CD4-positive, alpha-beta T cell (primary cell): ENCODE data around the gene MS4A10. TPM values are rescaled to one million over a fixed set of nuclear protein-coding genes. Genes with fewer than 3 reads are reported as not detected.

Experiments used
- ATAC-seq: fragments of 200-7000 bp; cut with Tn5 transposase; one replicate; pipeline ENCODE4 v1.10.0; 2022; ENCODE audit warnings: mild to moderate bottlenecking; ENCODE audit not compliant: poor library complexity
- CTCF ChIA-PET: fragments of 350-600 bp; sonication (Branson Sonifier 250); formaldehyde crosslinking; loops from one replicate; lab custom pipeline; 2021; ENCODE audit warnings: antibody characterized with exemption, inconsistent platforms; lab: Charles Lee
- POLR2A ChIA-PET: fragments of 350-600 bp; sonication (Branson Sonifier 250); formaldehyde crosslinking; loops from one replicate; lab custom pipeline; 2021; ENCODE audit warnings: antibody characterized with exemption, inconsistent platforms; lab: Charles Lee
- DNase-seq, 14 experiments: peaks; one replicate each; pipeline ENCODE4 v3.0.0-alpha.2; 2013 to 2020; ENCODE audit warnings: mixed read lengths in 2 of 14
- H3K27ac ChIP-seq, 2 donors: one replicate each; pipeline versions ENCODE4 v1.5.1 to v1.7.0; 2013; ENCODE audit warnings: low read length in 2 of 2, low read depth in 1 of 2, mild to moderate bottlenecking in 1 of 2
- H3K27me3 ChIP-seq, 2 experiments: 1 replicate in 1 of 2; 2 replicates in 1 of 2; pipeline versions ENCODE4 v1.6.1 to v1.7.0; 2013; ENCODE audit warnings: low read length in 2 of 2, control low read depth in 1 of 2, mild to moderate bottlenecking in 1 of 2, moderate library complexity in 1 of 2; ENCODE audit not compliant: insufficient read depth in 2 of 2, control insufficient read depth in 1 of 2
- H3K36me3 ChIP-seq: one replicate; pipeline ENCODE4 v1.6.1; 2013; ENCODE audit warnings: low read length, control low read depth; ENCODE audit not compliant: insufficient read depth
- H3K4me1 ChIP-seq: one replicate; pipeline ENCODE4 v1.6.1; 2013; ENCODE audit warnings: low read length, control low read depth; ENCODE audit not compliant: insufficient read depth
- H3K4me3 ChIP-seq: one replicate; pipeline ENCODE4 v1.5.1; 2013; ENCODE audit warnings: mild to moderate bottlenecking, low read length, moderate library complexity
- H3K9me3 ChIP-seq, 2 experiments: 1 replicate in 1 of 2; 2 replicates in 1 of 2; pipeline versions ENCODE4 v1.6.1 to v1.7.0; 2013; ENCODE audit warnings: low read length in 2 of 2, mild to moderate bottlenecking in 2 of 2, control low read depth in 1 of 2, moderate library complexity in 1 of 2; ENCODE audit not compliant: control insufficient read depth in 1 of 2, insufficient read depth in 1 of 2
- H3K27ac Mint-ChIP-seq: one replicate; pipeline ENCODE4 v1.8.0; 2020; ENCODE audit warnings: mixed read lengths
- H3K27me3 Mint-ChIP-seq: one replicate; pipeline ENCODE4 v1.8.0; 2021; ENCODE audit warnings: mixed read lengths
- H3K36me3 Mint-ChIP-seq: one replicate; pipeline ENCODE4 v1.8.0; 2021; ENCODE audit warnings: low read depth, mixed read lengths
- H3K4me1 Mint-ChIP-seq: one replicate; pipeline ENCODE4 v1.8.0; 2021; ENCODE audit warnings: low read depth, mixed read lengths
- H3K4me3 Mint-ChIP-seq: one replicate; pipeline ENCODE4 v1.8.0; 2020; ENCODE audit warnings: mild to moderate bottlenecking, mixed read lengths
- H3K9me3 Mint-ChIP-seq: one replicate; pipeline ENCODE4 v1.8.0; 2020; ENCODE audit warnings: mixed read lengths
- CTCF ChIP-seq: fragments of 200-600 bp; IDR thresholded peaks from one replicate; pipeline ENCODE4 v1.8.0; 2022; ENCODE audit warnings: antibody characterized with exemption, mild to moderate bottlenecking
- intact Hi-C, 2 experiments: fragments of 100-400 bp; cut with DNase I in 1 of 2; cut with micrococcal nuclease in 1 of 2; formaldehyde crosslinking; loops; one replicate each; pipeline versions ENCODE4 v1.15.1 to v1.9.0; 2023 to 2025; cut with DNase I, micrococcal nuclease
- total RNA-seq, 174 experiments: library from RNA in 2 of 174; stranded (reverse) in 2 of 174; gene quantifications; one replicate each; pipeline ENCODE4 v1.2.3 and lab custom pipeline; 2021 to 2026

MS4A10 gene
- total RNA-seq, 2 experiments from 2014 or later = not detected

GRCh38 chr11:60781981-60782316, 3.2 kb upstream of the MS4A10 start:
- no peaks in the 10 kb centered on the region for H3K4me1 ChIP-seq
- Mint-ChIP-seq H3K36me3 (no peaks in the 10 kb centered on the region), H3K27ac (no peak overlapping the region), H3K4me1 (no peaks in the 10 kb centered on the region), H3K4me3 (no peak overlapping the region), H3K9me3 (no peaks in the 10 kb centered on the region), H3K27me3 (no peaks in the 10 kb centered on the region)
- DNase-seq = no peak
- H3K4me3 ChIP-seq = no peak overlapping the region
- no peak overlapping the region for H3K27ac ChIP-seq
- intact Hi-C loops = no loop called here
- POLR2A ChIA-PET = no interaction called here
- CTCF ChIA-PET = no interaction called here
- no peaks in the 10 kb centered on the region for H3K9me3 ChIP-seq
- no peaks in the 10 kb centered on the region for H3K27me3 ChIP-seq
- no peaks in the 10 kb centered on the region for H3K36me3 ChIP-seq
- no peak for TF ChIP-seq CTCF
- ATAC-seq = no peak

- Mint-ChIP-seq H3K4me1 (no peaks in the 10 kb centered on the region), H3K27ac (no peak overlapping the region), H3K4me3 (no peak overlapping the region), H3K27me3 (no peaks in the 10 kb centered on the region), H3K9me3 (no peaks in the 10 kb centered on the region), H3K36me3 (no peaks in the 10 kb centered on the region)
- H3K4me1 ChIP-seq = no peaks in the 10 kb centered on the region
- H3K27me3 ChIP-seq = no peaks in the 10 kb centered on the region
- DNase-seq (no peak), ATAC-seq (no peak)
- ChIA-PET POLR2A (no interaction called here), CTCF (no interaction called here)
- H3K4me3 ChIP-seq = no peak overlapping the region
- H3K36me3 ChIP-seq = no peaks in the 10 kb centered on the region
- no peak overlapping the region for H3K27ac ChIP-seq
- no peaks in the 10 kb centered on the region for H3K9me3 ChIP-seq
- no peak for TF ChIP-seq CTCF
- intact Hi-C loops = no loop called here
Measured at GRCh38 chr11:60782393-60783140, 2.6 kb upstream of the MS4A10 start.

GRCh38 chr11:60783141-60783484, 2.0 kb upstream of the MS4A10 start:
- H3K9me3 ChIP-seq = no peaks in the 10 kb centered on the region
- ChIA-PET POLR2A (no interaction called here), CTCF (no interaction called here)
- H3K36me3 ChIP-seq = no peaks in the 10 kb centered on the region
- intact Hi-C loops = no loop called here
- H3K27me3 Mint-ChIP-seq = no peaks in the 10 kb centered on the region
- no peak for ATAC-seq
- H3K36me3 Mint-ChIP-seq = no peaks in the 10 kb centered on the region
- H3K9me3 Mint-ChIP-seq = no peaks in the 10 kb centered on the region
- no peaks in the 10 kb centered on the region for H3K4me1 ChIP-seq
- H3K4me3 Mint-ChIP-seq = no peak overlapping the region
- no peak overlapping the region for H3K27ac ChIP-seq
- DNase-seq = no peak
- no peak overlapping the region for H3K27ac Mint-ChIP-seq
- no peak for TF ChIP-seq CTCF
- no peaks in the 10 kb centered on the region for H3K4me1 Mint-ChIP-seq
- no peaks in the 10 kb centered on the region for H3K27me3 ChIP-seq
- H3K4me3 ChIP-seq = no peak overlapping the region
